GM19238 (cell line): ENCODE measurements around the gene F10.
A peak's percentile ranks its signal among the peaks of the same experiment; 100 is the strongest.
"Not testable (repeated sequence)": the region's sequence is repeated elsewhere in the genome, so short reads cannot be mapped to it uniquely, and the experiment has no call there.

Experiments
- DNase-seq: peaks from one replicate; pipeline ENCODE4 v3.0.0; 2011; ENCODE audit warnings: low spot score; ENCODE audit not compliant: insufficient read length

The F10 gene

GRCh38 chr13:113151745-113152690 is 29.4 kb downstream of the F10 start:
- DNase-seq = no peak

- DNase-seq = no peak
These were observed 30.0 kb downstream of the F10 start for GRCh38 chr13:113152691-113152983.

- DNase-seq = no peak
These were observed 30.6 kb downstream of the F10 start for GRCh38 chr13:113152984-113153809.

- DNase-seq = peak; percentile 79
These were observed 31.5 kb downstream of the F10 start for GRCh38 chr13:113153810-113154748.

GRCh38 chr13:113155201-113155600 is 32.6 kb downstream of the F10 start:
- DNase-seq = no peak

- DNase-seq = no peak
These were observed 33.5 kb downstream of the F10 start for GRCh38 chr13:113155982-113156655.

- no peak for DNase-seq
These were observed 34.8 kb downstream of the F10 start for GRCh38 chr13:113157206-113157928.

- DNase-seq = no peak
These were observed 35.5 kb downstream of the F10 start, which contains the start of gene PROZ for GRCh38 chr13:113157929-113158747. TSS of gene PROZ (plus strand) at chr13:113158648. CDS start at chr13:113158661, 13 bp downstream.

GRCh38 chr13:113158946-113159345 is 36.3 kb downstream of the F10 start:
- no peak for DNase-seq

GRCh38 chr13:113159701-113160100 is 37.1 kb downstream of the F10 start:
- no peak for DNase-seq

GRCh38 chr13:113160983-113161382 is 38.4 kb downstream of the F10 start:
- no peak for DNase-seq

- DNase-seq = no peak
These were observed 38.8 kb downstream of the F10 start for GRCh38 chr13:113161433-113161832.

- not testable (repeated sequence) for DNase-seq
These were observed 39.4 kb downstream of the F10 start for GRCh38 chr13:113161975-113162374.

GRCh38 chr13:113162783-113163685 is 40.4 kb downstream of the F10 start:
- DNase-seq = no peak

GRCh38 chr13:113164492-113164891 is 41.9 kb downstream of the F10 start:
- no peak for DNase-seq

- no peak for DNase-seq
These were observed 43.7 kb downstream of the F10 start for GRCh38 chr13:113166266-113166665.

- no peak for DNase-seq
These were observed 44.1 kb downstream of the F10 start for GRCh38 chr13:113166681-113167080.

GRCh38 chr13:113167155-113167554 is 44.6 kb downstream of the F10 start:
- DNase-seq = no peak
